Mesodermal cell (in vitro differentiated cells): ENCODE data around the gene TGM6.

Experiments used
- H3K27ac ChIP-seq: 2 replicates; pipeline ENCODE4 v1.7.0; 2013; ENCODE audit warnings: mild to moderate bottlenecking, low read depth, low read length, moderate library complexity; ENCODE audit not compliant: severe bottlenecking
- H3K36me3 ChIP-seq: 2 replicates; pipeline ENCODE4 v1.7.1; 2013; ENCODE audit warnings: mild to moderate bottlenecking, low read length, moderate library complexity; ENCODE audit not compliant: control insufficient read depth, insufficient read depth
- H3K4me1 ChIP-seq: one replicate; pipeline ENCODE4 v1.7.1; 2013; ENCODE audit warnings: mild to moderate bottlenecking, low read length; ENCODE audit not compliant: insufficient read depth, control insufficient read depth, poor library complexity, severe bottlenecking
- H3K4me3 ChIP-seq: 2 replicates; pipeline ENCODE4 v1.7.0; 2013; ENCODE audit warnings: low read length, control low read depth, mild to moderate bottlenecking; ENCODE audit not compliant: insufficient read depth, poor library complexity, severe bottlenecking; ENCODE audit errors: extremely low read depth
- H3K9me3 ChIP-seq: 2 replicates; pipeline ENCODE4 v1.7.1; 2013; ENCODE audit warnings: mild to moderate bottlenecking, low read length, moderate library complexity; ENCODE audit not compliant: control insufficient read depth
- WGBS, 2 experiments: methylation state at CpG; one replicate each; pipeline ENCODE4 v1.1.5; 2013; ENCODE audit warnings: missing lambda C conversion rate in 2 of 2; ENCODE audit not compliant: insufficient coverage in 2 of 2; 5-methylcytosine and 5-hydroxymethylcytosine counted together

Gene TGM6

DNA sequence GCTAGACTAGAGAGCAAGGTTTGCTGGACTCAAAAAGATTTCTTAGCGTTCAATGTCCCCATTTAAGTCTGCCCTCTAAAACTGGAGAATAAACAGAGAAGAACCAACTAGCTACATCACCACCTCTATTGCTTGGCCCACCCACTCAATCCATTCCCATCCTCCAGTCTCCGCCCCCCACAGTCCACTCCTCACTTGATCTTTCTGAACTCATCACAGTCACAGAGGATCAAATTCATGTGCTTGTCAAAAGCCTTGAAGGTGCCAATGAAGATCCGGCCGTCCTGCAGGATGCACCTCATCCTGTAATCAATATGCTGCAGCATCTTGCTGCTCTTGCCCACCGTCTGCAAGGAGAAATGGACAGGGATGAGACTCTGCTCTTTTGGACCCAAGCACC is 86.7 kb downstream of the TGM6 start:
- Histone ChIP-seq H3K4me3 (no peak overlapping the region), H3K36me3 (peaks cover 67% of the 10 kb centered on the region), H3K9me3 (no peaks in the 10 kb centered on the region), H3K27ac (no peak overlapping the region), H3K4me1 (peaks cover 10% of the 10 kb centered on the region)
- 94 to 98% methylated on average over 5 of the region's 5 CpGs for WGBS, 2 experiments

- no peak overlapping the region for H3K27ac ChIP-seq
- peaks cover 54% of the 10 kb centered on the region for H3K36me3 ChIP-seq
- 78 to 83% methylated on average over 11 of the region's 11 CpGs for WGBS, 2 experiments
- no peaks in the 10 kb centered on the region for H3K9me3 ChIP-seq
- H3K4me1 ChIP-seq: peaks cover 10% of the 10 kb centered on the region
- H3K4me3 ChIP-seq: peak overlapping the region; percentile 91
Measured at GRCh38 chr20:2468581-2469407, 88.1 kb downstream of the TGM6 start.

DNA sequence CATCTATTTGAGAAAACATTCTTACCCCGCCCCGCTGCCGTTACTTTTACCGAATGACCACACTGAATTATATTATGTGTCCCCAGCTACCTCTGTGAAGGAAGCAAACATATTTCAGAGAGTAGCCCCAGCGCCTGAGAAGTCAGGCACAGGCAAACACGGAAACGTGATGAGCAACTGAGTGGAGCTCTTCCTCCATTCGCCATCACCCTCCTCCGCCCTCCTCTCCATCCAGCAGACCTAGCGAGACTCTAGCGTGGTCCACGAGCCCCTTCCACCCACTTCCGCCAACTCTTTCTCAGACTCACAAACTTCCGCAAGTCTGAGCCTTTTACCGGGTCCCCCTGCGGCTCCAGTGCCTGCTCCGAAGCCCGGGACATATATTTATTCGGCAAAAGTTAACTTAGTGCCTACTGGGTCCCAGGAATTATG is 89.3 kb downstream of the TGM6 start:
- H3K27ac ChIP-seq: peak overlapping the region; percentile 92
- H3K36me3 ChIP-seq: peaks cover 42% of the 10 kb centered on the region
- peaks cover 10% of the 10 kb centered on the region for H3K4me1 ChIP-seq
- no peaks in the 10 kb centered on the region for H3K9me3 ChIP-seq
- WGBS, 2 experiments: 0% methylated on average over 14 to 19 of the region's 19 CpGs
- H3K4me3 ChIP-seq: peak overlapping the region; percentile 91

- peaks cover 36% of the 10 kb centered on the region for H3K36me3 ChIP-seq
- peaks cover 10% of the 10 kb centered on the region for H3K4me1 ChIP-seq
- WGBS, 2 experiments: 1% methylated on average over 49 to 53 of the region's 53 CpGs
- peak within 1 kb of the TSS; percentile 92 for H3K27ac ChIP-seq
- H3K9me3 ChIP-seq: no peaks in the 10 kb centered on the region
- peak within 1 kb of the TSS; percentile 91 for H3K4me3 ChIP-seq
Measured at GRCh38 chr20:2470423-2471193, 89.9 kb downstream of the TGM6 start, which contains the start of gene SNRPB. Gene SNRPB (minus strand): TSS chr20:2470789. CDS start chr20:2470690, 99 bp downstream.

- WGBS, 2 experiments: 90% methylated on average over 2 of the region's 4 CpGs; no CpG with 5 or more reads in 1 of the 2 experiments
- H3K9me3 ChIP-seq: no peaks in the 10 kb centered on the region
- H3K36me3 ChIP-seq: peaks cover 9% of the 10 kb centered on the region
Measured at GRCh38 chr20:2473516-2473915, 92.8 kb downstream of the TGM6 start.

DNA sequence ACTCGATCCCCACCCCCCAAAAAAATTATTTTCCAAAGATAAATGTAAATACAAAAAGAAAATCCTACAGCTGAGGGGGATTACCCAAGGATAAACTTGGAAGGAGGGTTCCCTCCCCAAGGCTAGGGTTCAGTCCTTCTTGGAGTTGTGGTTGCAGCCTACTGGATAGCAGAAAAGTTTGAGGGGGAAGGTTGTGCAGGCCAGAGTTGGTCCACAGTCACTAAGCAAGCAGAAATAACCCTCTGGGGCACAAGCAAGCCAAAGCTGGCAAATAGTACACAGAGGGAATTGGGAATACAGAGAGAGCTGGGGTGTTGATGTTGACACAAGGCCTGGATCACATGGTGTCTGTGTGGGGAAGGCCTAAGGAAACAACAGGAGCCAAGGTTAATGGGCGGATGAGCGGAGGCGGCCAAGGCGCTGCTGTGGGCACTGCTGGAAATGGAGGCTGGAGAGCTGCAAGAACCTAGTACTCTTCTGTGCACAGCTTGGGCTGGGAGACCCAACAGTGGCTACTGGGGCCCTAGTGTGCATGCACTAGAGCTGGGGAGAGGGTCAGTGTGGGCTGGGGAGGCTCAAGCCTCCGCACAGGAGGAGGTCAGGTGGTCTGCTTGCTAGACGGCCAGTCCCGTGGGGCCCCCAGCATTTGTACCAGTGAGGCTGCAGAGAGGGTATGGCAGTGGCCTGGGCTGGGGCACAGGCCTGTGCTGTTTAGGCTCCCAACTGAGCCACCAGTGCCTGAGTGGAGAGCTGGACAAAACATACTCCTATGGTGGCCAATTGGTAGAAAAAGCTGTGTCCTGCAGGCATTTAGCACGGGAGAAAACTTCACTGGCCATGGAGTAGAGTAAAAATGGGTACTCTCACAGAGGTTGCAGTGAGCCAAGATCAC is 95.4 kb downstream of the TGM6 start:
- H3K36me3 ChIP-seq: peaks cover 16% of the 10 kb centered on the region
- no peak overlapping the region for H3K27ac ChIP-seq
- no peak overlapping the region for H3K4me3 ChIP-seq
- no peaks in the 10 kb centered on the region for H3K4me1 ChIP-seq
- no peaks in the 10 kb centered on the region for H3K9me3 ChIP-seq
- 97% methylated on average over 8 of the region's 9 CpGs for WGBS, 2 experiments

More at GRCh38 chr20:2473516-2473915, 92.8 kb downstream of the TGM6 start:
- Histone ChIP-seq H3K4me3 (no peak overlapping the region), H3K4me1 (peaks cover 3% of the 10 kb centered on the region), H3K27ac (no peak overlapping the region)

GRCh38 chr20:2476742-2477615 is 96.3 kb downstream of the TGM6 start:
- Histone ChIP-seq H3K36me3 (peaks cover 18% of the 10 kb centered on the region), H3K9me3 (no peaks in the 10 kb centered on the region), H3K4me1 (no peaks in the 10 kb centered on the region), H3K4me3 (no peak overlapping the region), H3K27ac (no peak overlapping the region)
- WGBS, 2 experiments: 83 to 94% methylated on average over 2 to 3 of the region's 5 CpGs

- Histone ChIP-seq H3K9me3 (no peaks in the 10 kb centered on the region), H3K4me3 (no peak overlapping the region), H3K36me3 (peaks cover 50% of the 10 kb centered on the region), H3K27ac (no peak overlapping the region), H3K4me1 (no peaks in the 10 kb centered on the region)
- 94 to 100% methylated on average over 2 of the region's 2 CpGs for WGBS, 2 experiments
Measured at GRCh38 chr20:2480381-2480780, 99.7 kb downstream of the TGM6 start.
